H9 (cell line): ENCODE measurements around the gene SLC12A3. TPM values are rescaled to one million over a fixed set of nuclear protein-coding genes. Genes with fewer than 3 reads are reported as not detected.

Experiments
- DNase-seq: peaks from one replicate; pipeline ENCODE4 v3.0.0-alpha.2; 2017
- H2AFZ ChIP-seq: one replicate; pipeline ENCODE4 v1.6.1; 2013; ENCODE audit warnings: mild to moderate bottlenecking, low read length, control low read depth, moderate library complexity
- H2AK5ac ChIP-seq: 2 replicates; pipeline ENCODE4 v1.6.1; 2013; ENCODE audit warnings: low read length, control low read depth, mixed read lengths; ENCODE audit not compliant: insufficient read length
- H2BK120ac ChIP-seq: one replicate; pipeline ENCODE4 v1.6.1; 2013; ENCODE audit warnings: low read depth, mild to moderate bottlenecking, low read length, control low read depth, inconsistent platforms; ENCODE audit not compliant: poor library complexity, severe bottlenecking
- H2BK12ac ChIP-seq: 2 replicates; pipeline ENCODE4 v1.6.1; 2013; ENCODE audit warnings: low read length, control low read depth, mixed read lengths, low read depth; ENCODE audit not compliant: insufficient read length
- H2BK15ac ChIP-seq: 2 replicates; pipeline ENCODE4 v1.6.1; 2013; ENCODE audit warnings: low read depth, low read length, control low read depth
- H2BK20ac ChIP-seq: one replicate; pipeline ENCODE4 v1.6.1; 2013; ENCODE audit warnings: low read depth, mild to moderate bottlenecking, low read length, control low read depth, inconsistent platforms; ENCODE audit not compliant: poor library complexity, severe bottlenecking
- H2BK5ac ChIP-seq: 2 replicates; pipeline ENCODE4 v1.6.1; 2013; ENCODE audit warnings: low read length, control low read depth, mixed read lengths; ENCODE audit not compliant: insufficient read length
- H3K14ac ChIP-seq: 2 replicates; pipeline ENCODE4 v1.6.1; 2013; ENCODE audit warnings: low read length, control low read depth; ENCODE audit not compliant: insufficient read depth
- H3K18ac ChIP-seq: 2 replicates; pipeline ENCODE4 v1.6.1; 2013; ENCODE audit warnings: low read depth, mild to moderate bottlenecking, mixed read lengths, low read length, control low read depth; ENCODE audit not compliant: insufficient read length
- H3K23ac ChIP-seq: 2 replicates; pipeline ENCODE4 v1.6.1; 2013; ENCODE audit warnings: low read length, control low read depth, mixed read lengths, low read depth; ENCODE audit not compliant: insufficient read length
- H3K23me2 ChIP-seq: 2 replicates; pipeline ENCODE4 v1.6.1; 2013; ENCODE audit warnings: low read depth, mild to moderate bottlenecking, mixed read lengths, low read length, control low read depth; ENCODE audit not compliant: insufficient read length, poor library complexity, severe bottlenecking
- H3K27ac ChIP-seq: 2 replicates; pipeline ENCODE4 v1.5.1; 2013; ENCODE audit warnings: low read length, control low read depth, mixed read lengths, low read depth; ENCODE audit not compliant: insufficient read length
- H3K27me3 ChIP-seq: 2 replicates; pipeline ENCODE4 v1.6.1; 2013; ENCODE audit warnings: low read length, control low read depth, inconsistent platforms; ENCODE audit not compliant: insufficient read depth
- H3K4ac ChIP-seq: 2 replicates; pipeline ENCODE4 v1.6.1; 2013; ENCODE audit warnings: low read depth, mild to moderate bottlenecking, control low read depth, inconsistent platforms, low read length, moderate library complexity
- H3K4me1 ChIP-seq: 2 replicates; pipeline ENCODE4 v1.6.1; 2013; ENCODE audit warnings: low read length, control low read depth, inconsistent platforms; ENCODE audit not compliant: insufficient read depth
- H3K4me2 ChIP-seq: 2 replicates; pipeline ENCODE4 v1.6.1; 2013; ENCODE audit warnings: low read length, control low read depth, mixed read lengths; ENCODE audit not compliant: insufficient read length, insufficient read depth
- H3K56ac ChIP-seq: 2 replicates; pipeline ENCODE4 v1.6.1; 2013; ENCODE audit warnings: low read depth, mild to moderate bottlenecking, mixed read lengths, low read length, control low read depth; ENCODE audit not compliant: insufficient read length
- H3K79me1 ChIP-seq: 2 replicates; pipeline ENCODE4 v1.6.1; 2013; ENCODE audit warnings: low read depth, mild to moderate bottlenecking, moderate library complexity, low read length, control low read depth, inconsistent platforms; ENCODE audit not compliant: insufficient read depth, poor library complexity, severe bottlenecking
- H3K79me2 ChIP-seq: 2 replicates; pipeline ENCODE4 v1.6.1; 2013; ENCODE audit warnings: low read length, control low read depth, inconsistent platforms; ENCODE audit not compliant: insufficient read depth
- H3K9ac ChIP-seq: 2 replicates; pipeline ENCODE4 v1.6.1; 2013; ENCODE audit warnings: low read length, control low read depth, mixed read lengths; ENCODE audit not compliant: insufficient read length; ENCODE audit errors: extremely low read depth
- H3K9me3 ChIP-seq: one replicate; pipeline ENCODE4 v1.6.1; 2013; ENCODE audit warnings: low read depth, low read length, inconsistent platforms; ENCODE audit not compliant: control insufficient read depth
- H3T11ph ChIP-seq: one replicate; pipeline ENCODE4 v1.6.1; 2013; ENCODE audit warnings: mild to moderate bottlenecking, low read length, control low read depth, inconsistent platforms
- H4K20me1 ChIP-seq: one replicate; pipeline ENCODE4 v1.6.1; 2013; ENCODE audit not compliant: control insufficient read depth, insufficient read length, insufficient read depth
- H4K5ac ChIP-seq: 2 replicates; pipeline ENCODE4 v1.6.1; 2013; ENCODE audit warnings: low read depth, mild to moderate bottlenecking, mixed read lengths, low read length, control low read depth; ENCODE audit not compliant: insufficient read length
- H4K8ac ChIP-seq: replicated peaks from 2 replicates; pipeline ENCODE4 v1.6.1; 2013; ENCODE audit warnings: low read length, control low read depth, mixed read lengths, low read depth; ENCODE audit not compliant: insufficient read length
- H4K91ac ChIP-seq: 2 replicates; pipeline ENCODE4 v1.6.1; 2013; ENCODE audit warnings: low read depth, mild to moderate bottlenecking, moderate library complexity, mixed read lengths, low read length, control low read depth; ENCODE audit not compliant: insufficient read length
- H3K27ac Mint-ChIP-seq, 3 experiments: 2 replicates in 2 of 3; 3 replicates in 1 of 3; pipeline ENCODE4 v1.8.0; 2020 to 2021; ENCODE audit warnings: mixed read lengths in 3 of 3, mild to moderate bottlenecking in 1 of 3, moderate library complexity in 1 of 3
- H3K27me3 Mint-ChIP-seq: 2 replicates; pipeline ENCODE4 v1.8.0; 2021; ENCODE audit warnings: low read depth, mild to moderate bottlenecking, moderate library complexity, mixed read lengths
- H3K36me3 Mint-ChIP-seq, 3 experiments: 2 replicates in 2 of 3; 3 replicates in 1 of 3; pipeline ENCODE4 v1.8.0; 2020 to 2021; ENCODE audit warnings: low read depth in 3 of 3, mixed read lengths in 3 of 3; ENCODE audit not compliant: insufficient read depth in 1 of 3
- H3K4me1 Mint-ChIP-seq, 2 experiments: 2 replicates each; pipeline ENCODE4 v1.8.0; 2020; ENCODE audit warnings: mixed read lengths in 2 of 2
- H3K4me3 Mint-ChIP-seq, 2 experiments: 2 replicates in 1 of 2; 3 replicates in 1 of 2; pipeline ENCODE4 v1.8.0; 2020 to 2021; ENCODE audit warnings: mild to moderate bottlenecking in 2 of 2, mixed read lengths in 2 of 2, moderate library complexity in 1 of 2
- H3K9me3 Mint-ChIP-seq, 2 experiments: 2 replicates in 1 of 2; 3 replicates in 1 of 2; pipeline ENCODE4 v1.8.0; 2020; ENCODE audit warnings: mild to moderate bottlenecking in 2 of 2, mixed read lengths in 2 of 2, moderate library complexity in 1 of 2
- CTCF ChIP-seq: fragments of 200-600 bp; sonication (generic); conservative IDR thresholded peaks from 3 replicates; pipeline ENCODE4 v1.8.0; 2021; ENCODE audit warnings: antibody characterized with exemption, mild to moderate bottlenecking
- WGBS: extraction: QIAGEN DNeasy Blood & Tissue Kit; methylation state at CpG from one replicate; pipeline ENCODE4 v1.1.7; 2013; ENCODE audit warnings: missing lambda C conversion rate, low lambda C conversion rate, mixed read lengths; ENCODE audit not compliant: insufficient read length; ENCODE audit errors: extremely low coverage; 5-methylcytosine and 5-hydroxymethylcytosine counted together
- total RNA-seq: library from RNA; stranded (reverse); gene quantifications from 2 replicates; pipeline ENCODE4 v1.2.1, GENCODE V29; 2021

The SLC12A3 gene
- total RNA-seq, 1 experiment from 2014 or later, result not detected

- no peak within 1 kb of the TSS for H2AK5ac ChIP-seq
- Mint-ChIP-seq H3K36me3 (no peaks in the 10 kb centered on the region; a peak in 1 of 7 replicates), H3K9me3 (no peaks in the 10 kb centered on the region), H3K4me3 (no peak within 1 kb of the TSS; a peak in 1 of 5 replicates), H3K27me3 (peaks cover 1% of the 10 kb centered on the region), H3K4me1 (peaks cover 2 to 3% of the 10 kb centered on the region in 2 experiments; a peak in 2 of 4 replicates), H3K27ac (peak within 1 kb of the TSS in 1 of 3 experiments; percentile 8; a peak in 2 of 7 replicates)
- H3K4me2 ChIP-seq, result no peak within 1 kb of the TSS
- no peak within 1 kb of the TSS for H4K5ac ChIP-seq
- H4K8ac ChIP-seq, result no peak within 1 kb of the TSS
- H3K23me2 ChIP-seq, result no peaks in the 10 kb centered on the region
- DNase-seq, result no peak
- no peak within 1 kb of the TSS for H3K23ac ChIP-seq
- no peak within 1 kb of the TSS for H3K56ac ChIP-seq
- H2BK15ac ChIP-seq, result no peak within 1 kb of the TSS
- H3K4ac ChIP-seq, result no peak within 1 kb of the TSS
- H2BK12ac ChIP-seq, result no peak within 1 kb of the TSS
- no peak for TF ChIP-seq CTCF
- H3K79me2 ChIP-seq, result no peaks in the 10 kb centered on the region
- H4K20me1 ChIP-seq, result no peaks in the 10 kb centered on the region
- no peaks in the 10 kb centered on the region for H3K9me3 ChIP-seq
- no peak within 1 kb of the TSS for H3K9ac ChIP-seq
- no peaks in the 10 kb centered on the region for H3K4me1 ChIP-seq
- no peak within 1 kb of the TSS for H2BK120ac ChIP-seq
- H3K79me1 ChIP-seq, result no peaks in the 10 kb centered on the region
- no peak within 1 kb of the TSS for H2AFZ ChIP-seq
- no peak within 1 kb of the TSS for H4K91ac ChIP-seq
- H3K27me3 ChIP-seq, result no peaks in the 10 kb centered on the region
- H3K27ac ChIP-seq, result no peak within 1 kb of the TSS
- no peak within 1 kb of the TSS for H2BK5ac ChIP-seq
- WGBS, result no CpG with 5 or more reads among the region's 12 CpGs
- H3T11ph ChIP-seq, result no peak within 1 kb of the TSS
- H2BK20ac ChIP-seq, result no peak within 1 kb of the TSS
- H3K18ac ChIP-seq, result no peak within 1 kb of the TSS
- H3K14ac ChIP-seq, result no peak within 1 kb of the TSS
Observed at GRCh38 chr16:56961851-56962281, 96.9 kb downstream of the SLC12A3 start, which contains the start of gene CETP. TSS of gene CETP (plus strand) at chr16:56961950. CDS start at chr16:56961980, 30 bp downstream.
